Epithelial cell of esophagus (primary cell): ENCODE data around the gene ASB2.

Experiments used
- DNase-seq: peaks from one replicate; pipeline ENCODE4 v3.0.0; 2010; ENCODE audit warnings: low read depth
- H3K4me3 ChIP-seq: 2 replicates; pipeline ENCODE4 v1.5.1; 2011; ENCODE audit warnings: mild to moderate bottlenecking, low read length, control low read depth
- TF ChIP-seq, protein P1 (sequence below): IDR thresholded peaks from 2 replicates; pipeline ENCODE4 v1.5.1; 2011; ENCODE audit warnings: low read depth, mild to moderate bottlenecking, low read length, control low read depth, inconsistent platforms; ENCODE audit not compliant: insufficient read depth; ENCODE audit errors: missing control alignments

Gene ASB2

DNA sequence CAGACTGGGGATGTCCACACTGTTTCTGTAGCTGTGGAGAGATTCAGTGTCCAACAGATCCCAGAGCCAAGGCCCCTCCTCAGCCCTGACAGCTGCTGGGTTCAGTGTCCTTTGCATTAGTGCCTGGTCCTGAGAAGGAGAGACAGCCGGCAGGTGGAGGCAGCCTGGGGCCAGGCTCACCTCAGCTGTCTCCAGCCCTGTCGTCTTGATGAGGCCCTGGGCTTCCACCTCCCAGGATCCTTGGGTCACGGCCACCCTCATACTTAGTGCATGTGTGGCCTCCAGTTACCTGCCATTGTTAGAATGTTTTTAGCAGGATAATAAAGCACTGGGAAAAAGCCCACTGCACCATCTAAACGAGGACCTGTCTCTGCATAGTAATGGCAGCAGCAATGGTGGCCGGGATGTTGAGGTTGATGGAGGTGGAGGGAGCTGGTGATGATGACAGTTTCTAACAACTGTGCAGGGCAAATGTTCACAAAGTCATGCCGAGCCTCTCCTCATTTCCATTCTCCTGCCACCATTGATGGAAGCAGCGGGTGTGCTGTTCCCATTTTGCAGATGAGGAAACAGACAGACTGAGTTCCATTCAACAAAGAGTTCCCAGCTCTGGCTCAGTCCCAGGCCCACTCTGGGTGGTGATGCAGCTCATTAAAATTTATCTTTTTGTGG, 17.7 kb downstream of the ASB2 start:
- H3K4me3 ChIP-seq, result no peak overlapping the region
- TF ChIP-seq, protein P1, sequence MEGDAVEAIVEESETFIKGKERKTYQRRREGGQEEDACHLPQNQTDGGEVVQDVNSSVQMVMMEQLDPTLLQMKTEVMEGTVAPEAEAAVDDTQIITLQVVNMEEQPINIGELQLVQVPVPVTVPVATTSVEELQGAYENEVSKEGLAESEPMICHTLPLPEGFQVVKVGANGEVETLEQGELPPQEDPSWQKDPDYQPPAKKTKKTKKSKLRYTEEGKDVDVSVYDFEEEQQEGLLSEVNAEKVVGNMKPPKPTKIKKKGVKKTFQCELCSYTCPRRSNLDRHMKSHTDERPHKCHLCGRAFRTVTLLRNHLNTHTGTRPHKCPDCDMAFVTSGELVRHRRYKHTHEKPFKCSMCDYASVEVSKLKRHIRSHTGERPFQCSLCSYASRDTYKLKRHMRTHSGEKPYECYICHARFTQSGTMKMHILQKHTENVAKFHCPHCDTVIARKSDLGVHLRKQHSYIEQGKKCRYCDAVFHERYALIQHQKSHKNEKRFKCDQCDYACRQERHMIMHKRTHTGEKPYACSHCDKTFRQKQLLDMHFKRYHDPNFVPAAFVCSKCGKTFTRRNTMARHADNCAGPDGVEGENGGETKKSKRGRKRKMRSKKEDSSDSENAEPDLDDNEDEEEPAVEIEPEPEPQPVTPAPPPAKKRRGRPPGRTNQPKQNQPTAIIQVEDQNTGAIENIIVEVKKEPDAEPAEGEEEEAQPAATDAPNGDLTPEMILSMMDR, result no peak
- no peak for DNase-seq

DNA sequence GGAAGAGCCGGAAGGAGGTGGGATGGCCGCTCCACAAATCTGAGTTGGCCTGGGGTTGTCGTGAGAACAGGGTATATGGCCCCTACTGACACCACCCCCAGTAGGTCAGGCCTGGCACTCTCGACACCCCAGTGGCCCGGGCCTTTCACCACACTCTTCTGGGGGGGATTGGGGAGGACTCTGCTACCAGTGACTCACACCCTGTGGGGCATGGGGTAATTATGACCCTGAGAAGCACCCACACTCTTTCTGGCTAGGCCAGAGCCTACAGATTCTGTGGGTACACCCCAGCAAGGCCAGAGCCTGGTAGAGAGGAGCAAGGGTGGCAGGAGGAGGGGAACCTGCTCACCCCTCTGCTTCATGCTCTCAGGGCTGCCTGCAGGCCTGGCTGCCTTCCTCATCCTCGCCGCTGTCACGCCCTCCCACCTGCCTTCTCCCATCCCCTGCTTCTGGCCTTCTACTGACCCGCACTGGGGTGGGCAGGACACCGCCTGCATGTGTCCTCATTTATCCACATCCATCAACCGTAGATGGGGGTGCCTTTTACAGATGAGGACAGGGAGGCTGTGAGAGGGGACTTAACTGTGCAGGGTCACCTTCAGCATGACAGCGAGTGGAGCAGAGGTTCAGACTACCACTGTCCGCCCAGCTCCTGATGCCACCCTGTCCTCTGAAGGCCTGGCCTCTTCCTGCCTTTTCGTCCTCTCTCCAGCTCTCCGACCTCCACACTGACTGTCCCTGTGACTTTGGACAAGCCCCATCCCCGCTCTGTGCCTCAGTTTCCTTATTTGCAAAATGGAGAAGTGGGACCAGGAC, 18.4 kb downstream of the ASB2 start:
- no peak for DNase-seq
- H3K4me3 ChIP-seq, result no peak overlapping the region
- TF ChIP-seq, protein P1, result no peak

DNA sequence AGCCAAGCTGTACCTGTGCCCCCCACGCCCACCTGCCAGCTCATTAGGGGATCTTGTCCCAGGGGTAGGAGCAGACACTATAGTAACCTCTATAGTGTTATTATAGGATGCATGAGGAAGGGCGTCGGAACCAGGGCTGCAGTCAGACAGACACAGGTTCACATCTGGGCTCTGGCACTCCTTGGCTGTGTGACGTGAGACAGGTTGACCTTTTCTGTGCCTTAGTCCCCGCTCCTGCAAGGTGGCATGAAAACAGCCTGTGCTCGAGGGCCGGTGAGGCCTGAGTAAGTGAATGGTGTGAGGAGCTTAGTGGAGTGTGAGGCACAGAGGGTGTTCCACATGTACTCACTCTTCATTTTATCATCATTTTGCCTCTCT, 19.0 kb downstream of the ASB2 start:
- TF ChIP-seq, protein P1, result no peak
- DNase-seq, result no peak
- no peak overlapping the region for H3K4me3 ChIP-seq

DNA sequence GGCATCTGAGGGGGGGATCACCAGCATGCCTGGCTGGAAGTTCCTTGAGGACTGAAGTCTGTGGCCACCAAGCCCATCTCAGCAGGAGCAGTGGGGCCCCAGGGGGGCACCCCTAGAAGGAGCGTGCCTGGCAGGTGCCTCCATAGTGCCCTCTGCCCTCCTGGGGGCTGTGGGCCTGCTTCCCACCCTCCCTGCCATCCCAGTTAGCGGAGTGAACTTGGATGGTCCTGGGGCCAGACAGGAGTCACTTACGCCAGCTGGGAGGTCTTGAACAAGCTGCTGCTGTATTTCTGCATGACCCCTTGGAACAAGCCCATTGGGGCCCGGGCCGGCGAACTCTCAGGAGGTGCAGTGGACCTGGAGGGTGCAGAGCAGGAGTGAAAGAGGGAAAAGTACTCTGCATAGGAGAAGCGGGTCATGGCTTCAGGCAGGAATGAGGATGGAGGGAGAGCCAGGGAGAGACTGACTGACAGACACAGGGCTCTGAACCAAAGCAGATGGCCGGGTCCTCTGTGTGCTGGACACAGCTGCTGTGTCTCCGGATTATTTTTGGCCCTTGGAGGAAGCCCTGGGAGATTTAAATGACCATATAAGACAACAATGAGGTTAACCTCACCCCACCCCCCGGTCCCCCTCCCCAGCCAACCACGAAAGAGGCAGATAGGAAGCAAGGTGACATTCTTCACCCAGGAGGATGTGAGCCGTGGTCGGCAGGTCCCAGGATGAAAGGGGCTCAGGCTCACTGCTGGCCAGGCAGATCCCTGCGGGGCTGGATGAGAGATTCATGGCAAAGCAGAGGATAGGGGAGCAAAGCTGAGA, 19.6 kb downstream of the ASB2 start:
- H3K4me3 ChIP-seq, result no peak overlapping the region
- no peak for DNase-seq
- TF ChIP-seq, protein P1, result no peak

DNA sequence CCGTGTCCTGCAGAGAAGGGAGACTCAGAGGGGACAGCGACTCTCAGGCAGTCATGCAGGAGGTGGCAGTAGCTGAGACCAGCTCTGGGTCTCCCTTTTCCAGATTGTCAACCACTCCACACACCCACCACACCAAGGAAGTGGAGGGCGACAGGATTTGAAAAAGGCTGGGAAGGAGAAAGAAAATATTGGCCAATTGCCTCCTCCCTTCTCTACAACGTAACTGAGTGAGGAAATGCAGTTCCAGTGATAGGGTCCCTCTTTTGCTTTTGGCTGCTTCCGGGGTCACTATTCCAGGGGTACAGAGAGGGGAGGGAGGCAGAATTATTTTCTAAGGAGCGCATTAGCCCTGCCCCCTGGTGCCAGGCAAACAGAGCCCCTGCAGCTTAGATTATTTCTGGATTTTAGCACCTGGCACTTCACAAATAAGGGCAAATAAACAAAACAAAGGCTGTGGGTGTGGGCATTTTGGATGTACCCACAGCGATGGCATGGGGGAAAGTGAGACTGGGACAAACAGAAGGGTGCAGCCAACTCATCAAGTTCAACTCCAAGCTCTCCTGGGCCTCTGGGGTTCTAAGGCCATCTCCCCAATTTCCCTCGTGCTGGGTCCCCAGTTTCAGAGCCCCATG, 20.4 kb downstream of the ASB2 start:
- no peak overlapping the region for H3K4me3 ChIP-seq
- TF ChIP-seq, protein P1, result no peak
- DNase-seq, result no peak
